Hepatocyte (in vitro differentiated cells): ENCODE measurements around the gene DAP. TPM values are rescaled to one million over a fixed set of nuclear protein-coding genes. Genes with fewer than 3 reads are reported as not detected.

ENCODE experiments used
- DNase-seq: peaks from one replicate; pipeline ENCODE4 v3.0.0-alpha.2; 2016; ENCODE audit warnings: low spot score
- H2AFZ ChIP-seq: fragments of 200-600 bp; sonication (generic); 2 replicates; pipeline ENCODE4 v1.6.0; 2016; ENCODE audit warnings: antibody characterized with exemption, mild to moderate bottlenecking
- H3K27ac ChIP-seq: fragments of 200-600 bp; sonication (generic); 2 replicates; pipeline ENCODE4 v1.5.1; 2016; ENCODE audit warnings: mild to moderate bottlenecking
- H3K27me3 ChIP-seq: fragments of 200-600 bp; sonication (generic); 2 replicates; pipeline ENCODE4 v1.6.1; 2016
- H3K36me3 ChIP-seq: fragments of 200-600 bp; sonication (generic); replicated peaks from 2 replicates; pipeline ENCODE4 v1.5.1; 2016; ENCODE audit warnings: low read depth; ENCODE audit not compliant: insufficient read depth
- H3K4me1 ChIP-seq: fragments of 200-600 bp; sonication (generic); 2 replicates; pipeline ENCODE4 v1.5.1; 2016; ENCODE audit warnings: mild to moderate bottlenecking, moderate library complexity; ENCODE audit not compliant: insufficient read depth
- H3K4me2 ChIP-seq: fragments of 200-600 bp; sonication (generic); 2 replicates; pipeline ENCODE4 v1.6.0; 2016
- H3K4me3 ChIP-seq: fragments of 200-600 bp; sonication (generic); 2 replicates; pipeline ENCODE4 v1.5.1; 2016; ENCODE audit warnings: mild to moderate bottlenecking
- H3K79me2 ChIP-seq: fragments of 200-600 bp; sonication (generic); 2 replicates; pipeline ENCODE4 v1.6.0; 2017; ENCODE audit warnings: mild to moderate bottlenecking
- H3K9me2 ChIP-seq: fragments of 200-600 bp; sonication (generic); replicated peaks from 2 replicates; pipeline ENCODE4 v1.6.0; 2017; ENCODE audit warnings: mild to moderate bottlenecking; ENCODE audit not compliant: insufficient read depth
- H3K9me3 ChIP-seq: fragments of 200-600 bp; sonication (generic); 2 replicates; pipeline ENCODE4 v1.5.1; 2016; ENCODE audit warnings: low read depth, mild to moderate bottlenecking
- H4K20me1 ChIP-seq: fragments of 200-600 bp; sonication (generic); 2 replicates; pipeline ENCODE4 v1.6.0; 2016; ENCODE audit warnings: mild to moderate bottlenecking; ENCODE audit not compliant: insufficient read depth, poor library complexity, severe bottlenecking
- EZH2 ChIP-seq: fragments of 200-600 bp; sonication (generic); IDR thresholded peaks from 2 replicates; pipeline ENCODE4 v1.6.1; 2016; ENCODE audit warnings: antibody characterized with exemption, mild to moderate bottlenecking, borderline replicate concordance
- EZH2phosphoT487 ChIP-seq: fragments of 200-600 bp; sonication (generic); IDR thresholded peaks from one replicate; pipeline ENCODE4 v1.6.1; 2018; ENCODE audit warnings: antibody characterized with exemption, mild to moderate bottlenecking, low read depth, moderate library complexity; ENCODE audit not compliant: unreplicated experiment, severe bottlenecking
- WGBS: methylation state at CpG from one replicate; pipeline ENCODE4 v1.1.6; 2016; ENCODE audit warnings: low lambda C conversion rate; ENCODE audit errors: missing lambda C conversion rate; 5-methylcytosine and 5-hydroxymethylcytosine counted together
- polyA plus RNA-seq: library from polyadenylated mRNA; unstranded; fragments of >200 nt; fragmentation: Nextera tagmentation; extraction: Ambion mirVana; gene quantifications from 2 replicates; pipeline ENCODE4 v1.2.1, GENCODE V29; 2016
- total RNA-seq: library from RNA; depleted of rRNA; stranded (reverse); fragments of >200 nt; gene quantifications from 2 replicates; pipeline ENCODE4 v1.2.3, GENCODE V29; 2014
- TF ChIP-seq, protein P1 (sequence below): fragments of 200-600 bp; sonication (generic); IDR thresholded peaks from 2 replicates; pipeline ENCODE4 v1.5.1; 2016; ENCODE audit warnings: antibody characterized with exemption, mild to moderate bottlenecking; ENCODE audit not compliant: poor library complexity

The DAP gene
- total and polyA plus RNA-seq, 2 experiments from 2014 or later, result 74.8 to 196 TPM

- H3K4me1 ChIP-seq, result no peaks in the 10 kb centered on the region
- no peaks in the 10 kb centered on the region for H4K20me1 ChIP-seq
- H3K36me3 ChIP-seq, result no peaks in the 10 kb centered on the region
- no peaks in the 10 kb centered on the region for H3K9me3 ChIP-seq
- no peak overlapping the region for H3K4me2 ChIP-seq
- TF ChIP-seq, protein P1, sequence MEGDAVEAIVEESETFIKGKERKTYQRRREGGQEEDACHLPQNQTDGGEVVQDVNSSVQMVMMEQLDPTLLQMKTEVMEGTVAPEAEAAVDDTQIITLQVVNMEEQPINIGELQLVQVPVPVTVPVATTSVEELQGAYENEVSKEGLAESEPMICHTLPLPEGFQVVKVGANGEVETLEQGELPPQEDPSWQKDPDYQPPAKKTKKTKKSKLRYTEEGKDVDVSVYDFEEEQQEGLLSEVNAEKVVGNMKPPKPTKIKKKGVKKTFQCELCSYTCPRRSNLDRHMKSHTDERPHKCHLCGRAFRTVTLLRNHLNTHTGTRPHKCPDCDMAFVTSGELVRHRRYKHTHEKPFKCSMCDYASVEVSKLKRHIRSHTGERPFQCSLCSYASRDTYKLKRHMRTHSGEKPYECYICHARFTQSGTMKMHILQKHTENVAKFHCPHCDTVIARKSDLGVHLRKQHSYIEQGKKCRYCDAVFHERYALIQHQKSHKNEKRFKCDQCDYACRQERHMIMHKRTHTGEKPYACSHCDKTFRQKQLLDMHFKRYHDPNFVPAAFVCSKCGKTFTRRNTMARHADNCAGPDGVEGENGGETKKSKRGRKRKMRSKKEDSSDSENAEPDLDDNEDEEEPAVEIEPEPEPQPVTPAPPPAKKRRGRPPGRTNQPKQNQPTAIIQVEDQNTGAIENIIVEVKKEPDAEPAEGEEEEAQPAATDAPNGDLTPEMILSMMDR, result no peak
- no peak for TF ChIP-seq EZH2phosphoT487
- no peak for TF ChIP-seq EZH2
- no peak for DNase-seq
- H3K27me3 ChIP-seq, result no peaks in the 10 kb centered on the region
- no peaks in the 10 kb centered on the region for H3K79me2 ChIP-seq
- 85% methylated on average over 3 of the region's 3 CpGs for WGBS
- H3K9me2 ChIP-seq, result no peaks in the 10 kb centered on the region
- H2AFZ ChIP-seq, result no peak overlapping the region
- H3K27ac ChIP-seq, result no peak overlapping the region
- H3K4me3 ChIP-seq, result no peak overlapping the region
These were observed 39.8 kb upstream of the DAP start for GRCh38 chr5:10800852-10801251.

DNA sequence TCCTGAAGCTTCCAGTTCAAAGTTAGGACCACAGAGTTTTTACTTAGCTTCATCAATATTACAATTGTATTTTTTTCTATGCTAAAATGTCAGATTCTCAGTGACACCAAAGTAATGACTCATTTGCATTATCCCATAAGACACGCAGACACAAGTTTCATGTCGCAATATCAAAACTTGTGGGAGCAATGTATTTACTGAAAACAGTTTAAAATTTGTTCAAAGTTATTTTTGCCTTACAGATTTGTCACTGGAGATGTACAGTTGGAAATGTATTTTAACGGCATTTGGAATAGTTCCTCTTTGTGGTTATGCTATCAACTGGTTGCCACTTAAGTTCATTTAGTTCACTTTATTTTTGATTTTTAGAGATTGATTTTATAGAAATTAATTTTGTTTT is 36.2 kb upstream of the DAP start:
- 71% methylated on average over 3 of the region's 3 CpGs for WGBS
- Histone ChIP-seq H3K4me1 (no peaks in the 10 kb centered on the region), H3K27ac (no peak overlapping the region), H4K20me1 (no peaks in the 10 kb centered on the region), H3K27me3 (no peaks in the 10 kb centered on the region), H3K36me3 (no peaks in the 10 kb centered on the region), H3K79me2 (no peaks in the 10 kb centered on the region), H3K4me3 (no peak overlapping the region), H3K9me2 (no peaks in the 10 kb centered on the region), H3K4me2 (no peak overlapping the region), H3K9me3 (no peaks in the 10 kb centered on the region), H2AFZ (no peak overlapping the region)
- TF ChIP-seq, protein P1, result no peak
- TF ChIP-seq EZH2phosphoT487 (no peak), EZH2 (no peak)
- DNase-seq, result no peak

- no peaks in the 10 kb centered on the region for H4K20me1 ChIP-seq
- WGBS, result 72% methylated on average over 6 of the region's 6 CpGs
- H2AFZ ChIP-seq, result no peak overlapping the region
- H3K9me3 ChIP-seq, result no peaks in the 10 kb centered on the region
- no peak for TF ChIP-seq EZH2
- TF ChIP-seq, protein P1, result no peak
- TF ChIP-seq EZH2phosphoT487, result no peak
- H3K4me3 ChIP-seq, result no peak overlapping the region
- no peak overlapping the region for H3K4me2 ChIP-seq
- DNase-seq, result no peak
- H3K79me2 ChIP-seq, result no peaks in the 10 kb centered on the region
- no peak overlapping the region for H3K27ac ChIP-seq
- no peaks in the 10 kb centered on the region for H3K4me1 ChIP-seq
- no peaks in the 10 kb centered on the region for H3K9me2 ChIP-seq
- no peaks in the 10 kb centered on the region for H3K27me3 ChIP-seq
- H3K36me3 ChIP-seq, result no peaks in the 10 kb centered on the region
These were observed 32.8 kb upstream of the DAP start for GRCh38 chr5:10793785-10794184.

DNA sequence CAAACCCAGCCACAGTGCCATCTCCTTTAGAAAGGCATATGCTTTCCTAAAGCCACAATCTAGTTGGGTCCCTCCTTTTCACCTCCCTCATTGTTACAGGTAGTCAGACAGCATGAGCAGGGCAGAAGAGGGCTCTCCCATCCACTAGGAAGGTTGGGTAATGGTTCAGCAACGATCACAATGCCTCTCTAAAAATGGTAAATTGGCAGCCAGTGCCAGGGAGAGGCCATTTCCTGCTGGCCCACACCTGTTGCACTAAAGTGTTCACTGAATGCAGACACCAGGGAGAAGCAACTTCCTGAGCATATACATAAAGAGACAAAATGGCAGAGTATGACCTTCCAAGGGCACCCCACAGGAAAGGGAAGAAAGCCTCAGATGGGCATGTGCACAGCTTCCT is 31.3 kb upstream of the DAP start:
- Histone ChIP-seq H3K4me1 (no peaks in the 10 kb centered on the region), H3K27ac (no peak overlapping the region), H3K79me2 (no peaks in the 10 kb centered on the region), H3K36me3 (no peaks in the 10 kb centered on the region), H3K9me2 (no peaks in the 10 kb centered on the region), H3K4me3 (no peak overlapping the region), H4K20me1 (no peaks in the 10 kb centered on the region), H3K9me3 (no peaks in the 10 kb centered on the region), H3K4me2 (no peak overlapping the region), H2AFZ (no peak overlapping the region), H3K27me3 (no peaks in the 10 kb centered on the region)
- DNase-seq, result no peak
- no peak for TF ChIP-seq EZH2phosphoT487
- TF ChIP-seq, protein P1, result no peak
- TF ChIP-seq EZH2, result no peak
- WGBS, result 82% methylated on average over 1 of the region's 1 CpG
